Measurements from ENCODE around the gene RAI1.

The RAI1 gene

GRCh38 chr17:17749025-17749772 is 67.9 kb downstream of the RAI1 start:
- DNase-seq (ENCODE audit: low read depth in 3 of 3): no peak

- peak in 2 of 3 experiments; percentile 19 to 32 for DNase-seq (ENCODE audit: low read depth in 3 of 3)
Measured at GRCh38 chr17:17749921-17750320, 68.7 kb downstream of the RAI1 start.

- DNase-seq (ENCODE audit: low read depth in 3 of 3): peak in 1 of 3 experiments; percentile 11
Measured at GRCh38 chr17:17750881-17751280, 69.6 kb downstream of the RAI1 start.

- DNase-seq (ENCODE audit: low read depth in 3 of 3): peak in 1 of 3 experiments; percentile 21
Measured at GRCh38 chr17:17751489-17752088, 70.3 kb downstream of the RAI1 start.

GRCh38 chr17:17752089-17752820 is 71.0 kb downstream of the RAI1 start:
- DNase-seq (ENCODE audit: low read depth in 3 of 3): peak; percentile 91 to 97 (median 96)

GRCh38 chr17:17752821-17753321 is 71.6 kb downstream of the RAI1 start:
- DNase-seq (ENCODE audit: low read depth in 3 of 3): peak in 1 of 3 experiments; percentile 9

GRCh38 chr17:17754719-17755686 is 73.7 kb downstream of the RAI1 start:
- no peak for DNase-seq (ENCODE audit: low read depth in 3 of 3)

- DNase-seq (ENCODE audit: low read depth in 3 of 3): no peak
Measured at GRCh38 chr17:17755715-17756114, 74.5 kb downstream of the RAI1 start.

- DNase-seq (ENCODE audit: low read depth in 3 of 3): peak in 1 of 3 experiments; percentile 19
Measured at GRCh38 chr17:17757391-17757791, 76.1 kb downstream of the RAI1 start.

- no peak for DNase-seq (ENCODE audit: low read depth in 3 of 3)
Measured at GRCh38 chr17:17757956-17758845, 76.9 kb downstream of the RAI1 start.

- no peak for DNase-seq (ENCODE audit: low read depth in 3 of 3)
Measured at GRCh38 chr17:17758941-17759563, 77.8 kb downstream of the RAI1 start.

- DNase-seq (ENCODE audit: low read depth in 3 of 3): no peak
Measured at GRCh38 chr17:17760350-17760749, 79.1 kb downstream of the RAI1 start.

GRCh38 chr17:17760872-17761550 is 79.8 kb downstream of the RAI1 start:
- DNase-seq (ENCODE audit: low read depth in 3 of 3): no peak

- no peak for DNase-seq (ENCODE audit: low read depth in 3 of 3)
Measured at GRCh38 chr17:17761894-17762743, 80.9 kb downstream of the RAI1 start.

GRCh38 chr17:17762744-17763105 is 81.5 kb downstream of the RAI1 start:
- no peak for DNase-seq (ENCODE audit: low read depth in 3 of 3)

- DNase-seq (ENCODE audit: low read depth in 3 of 3): no peak
Measured at GRCh38 chr17:17763136-17763535, 81.9 kb downstream of the RAI1 start.

- DNase-seq (ENCODE audit: low read depth in 3 of 3): no peak
Measured at GRCh38 chr17:17763734-17764133, 82.5 kb downstream of the RAI1 start.

- DNase-seq (ENCODE audit: low read depth in 3 of 3): no peak
Measured at GRCh38 chr17:17765359-17766076, 84.3 kb downstream of the RAI1 start.

Data from stimulated activated CD4-positive, alpha-beta T cell treated with anti-CD3 and anti-CD28 coated beads, TNF-alpha, amount 100 ng/mL, for 24 hours (primary cell).